Measurements from ENCODE around the gene RHOT1.
"Not testable (repeated sequence)": the region's sequence is repeated elsewhere in the genome, so short reads cannot be mapped to it uniquely, and the experiment has no call there.

The RHOT1 gene

GRCh38 chr17:32159586-32160438 lies 17.5 kb downstream of the RHOT1 start:
- DNase-seq (ENCODE audit: low spot score), result no peak

- DNase-seq (ENCODE audit: low spot score), result no peak
Observed at GRCh38 chr17:32160526-32160925, 18.2 kb downstream of the RHOT1 start.

GRCh38 chr17:32161029-32161428 lies 18.7 kb downstream of the RHOT1 start:
- no peak for DNase-seq (ENCODE audit: low spot score)

GRCh38 chr17:32161506-32162365 lies 19.4 kb downstream of the RHOT1 start:
- no peak for DNase-seq (ENCODE audit: low spot score)

- DNase-seq (ENCODE audit: low spot score), result no peak
Observed at GRCh38 chr17:32174889-32175288, 32.6 kb downstream of the RHOT1 start.

- DNase-seq (ENCODE audit: low spot score), result not testable (repeated sequence)
Observed at GRCh38 chr17:32178679-32179078, 36.4 kb downstream of the RHOT1 start.

- DNase-seq (ENCODE audit: low spot score), result not testable (repeated sequence)
Observed at GRCh38 chr17:32179103-32179502, 36.8 kb downstream of the RHOT1 start.

- DNase-seq (ENCODE audit: low spot score), result not testable (repeated sequence)
Observed at GRCh38 chr17:32179526-32179925, 37.2 kb downstream of the RHOT1 start.

GRCh38 chr17:32180262-32180661 lies 38.0 kb downstream of the RHOT1 start:
- not testable (repeated sequence) for DNase-seq (ENCODE audit: low spot score)

GRCh38 chr17:32185875-32186274 lies 43.6 kb downstream of the RHOT1 start:
- DNase-seq (ENCODE audit: low spot score), result no peak

- no peak for DNase-seq (ENCODE audit: low spot score)
Observed at GRCh38 chr17:32187271-32187670, 45.0 kb downstream of the RHOT1 start.

- DNase-seq (ENCODE audit: low spot score), result no peak
Observed at GRCh38 chr17:32189343-32189742, 47.0 kb downstream of the RHOT1 start.

- DNase-seq (ENCODE audit: low spot score), result no peak
Observed at GRCh38 chr17:32191306-32191705, 49.0 kb downstream of the RHOT1 start.

GRCh38 chr17:32192379-32192778 lies 50.1 kb downstream of the RHOT1 start:
- DNase-seq (ENCODE audit: low spot score), result no peak

- DNase-seq (ENCODE audit: low spot score), result no peak
Observed at GRCh38 chr17:32197987-32198386, 55.7 kb downstream of the RHOT1 start.

GRCh38 chr17:32206861-32207260 lies 64.6 kb downstream of the RHOT1 start:
- DNase-seq (ENCODE audit: low spot score), result no peak

GRCh38 chr17:32208436-32208835 lies 66.1 kb downstream of the RHOT1 start:
- no peak for DNase-seq (ENCODE audit: low spot score)

GRCh38 chr17:32209608-32210007 lies 67.3 kb downstream of the RHOT1 start:
- no peak for DNase-seq (ENCODE audit: low spot score)

GRCh38 chr17:32211671-32212070 lies 69.4 kb downstream of the RHOT1 start:
- DNase-seq (ENCODE audit: low spot score), result no peak

- DNase-seq (ENCODE audit: low spot score), result no peak
Observed at GRCh38 chr17:32215696-32216095, 73.4 kb downstream of the RHOT1 start.

- DNase-seq (ENCODE audit: low spot score), result no peak
Observed at GRCh38 chr17:32222621-32223020, 80.3 kb downstream of the RHOT1 start.

- DNase-seq (ENCODE audit: low spot score), result no peak
Observed at GRCh38 chr17:32223703-32224102, 81.4 kb downstream of the RHOT1 start.

- no peak for DNase-seq (ENCODE audit: low spot score)
Observed at GRCh38 chr17:32226886-32227285, 84.6 kb downstream of the RHOT1 start.

All from NAMALWA (cell line).